DMS114 treated with DMSO at 0.1 percent for 48 hours (cell line): ENCODE data around the gene PCDHB8.
"Not testable (repeated sequence)": the region's sequence is repeated elsewhere in the genome, so short reads cannot be mapped to it uniquely, and the experiment has no call there.

Experiments used
- DNase-seq: peaks from one replicate; lab custom pipeline; 2025; ENCODE audit not compliant: unreplicated experiment; lab: John Stamatoyannopoulos, UW

The PCDHB8 gene

DNA sequence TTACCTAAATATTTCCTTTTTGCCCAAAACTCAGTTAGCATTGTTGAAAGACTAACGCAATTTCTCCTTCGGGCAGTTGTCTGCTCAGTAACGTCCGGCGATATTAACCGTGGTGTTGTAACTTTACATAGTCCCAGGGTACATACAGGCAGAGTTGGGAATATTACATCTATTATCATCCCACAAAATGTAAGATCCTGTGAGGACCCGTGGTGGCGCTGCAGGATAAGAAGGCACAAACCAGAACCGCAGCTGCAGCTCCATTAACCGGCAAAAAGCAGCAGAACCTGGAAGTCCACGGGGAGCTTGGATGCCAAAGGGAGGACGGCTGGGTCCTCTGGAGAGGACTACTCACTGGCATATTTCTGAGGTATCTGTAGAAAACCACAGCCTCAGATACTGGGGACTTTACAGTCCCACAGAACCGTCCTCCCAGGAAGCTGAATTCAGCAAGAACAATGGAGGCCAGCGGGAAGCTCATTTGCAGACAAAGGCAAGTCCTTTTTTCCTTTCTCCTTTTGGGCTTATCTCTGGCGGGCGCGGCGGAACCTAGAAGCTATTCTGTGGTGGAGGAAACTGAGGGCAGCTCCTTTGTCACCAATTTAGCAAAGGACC is at the start of gene PCDHB8:
TSS of gene PCDHB8 (plus strand) at position 214 of the 615 bp plus-strand sequence. CDS start at position 459, 245 bp downstream.
- DNase-seq, result peak; percentile 79

GRCh38 chr5:141135030-141135717 is 42.4 kb upstream of the PCDHB8 start, which contains the start of gene PCDHB5:
Gene PCDHB5, plus strand, starts transcription at chr5:141135206. Its CDS starts 229 bp downstream, at chr5:141135435.
- DNase-seq, result peak; percentile 28

DNA sequence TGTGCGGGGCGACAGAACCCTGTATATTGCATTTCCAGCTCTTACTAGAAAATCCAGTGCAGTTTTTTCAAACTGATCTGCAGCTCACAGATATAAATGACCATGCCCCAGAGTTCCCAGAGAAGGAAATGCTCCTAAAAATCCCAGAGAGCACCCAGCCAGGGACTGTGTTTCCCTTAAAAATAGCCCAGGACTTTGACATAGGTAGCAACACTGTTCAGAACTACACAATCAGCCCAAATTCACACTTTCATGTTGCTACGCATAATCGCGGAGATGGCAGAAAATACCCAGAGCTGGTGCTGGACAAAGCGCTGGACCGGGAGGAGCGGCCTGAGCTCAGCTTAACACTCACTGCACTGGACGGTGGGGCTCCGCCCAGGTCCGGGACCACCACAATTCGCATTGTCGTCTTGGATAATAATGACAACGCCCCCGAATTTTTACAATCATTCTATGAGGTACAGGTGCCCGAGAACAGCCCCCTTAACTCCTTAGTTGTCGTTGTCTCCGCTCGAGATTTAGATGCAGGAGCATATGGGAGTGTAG is 41.8 kb upstream of the PCDHB8 start:
- DNase-seq, result no peak

DNA sequence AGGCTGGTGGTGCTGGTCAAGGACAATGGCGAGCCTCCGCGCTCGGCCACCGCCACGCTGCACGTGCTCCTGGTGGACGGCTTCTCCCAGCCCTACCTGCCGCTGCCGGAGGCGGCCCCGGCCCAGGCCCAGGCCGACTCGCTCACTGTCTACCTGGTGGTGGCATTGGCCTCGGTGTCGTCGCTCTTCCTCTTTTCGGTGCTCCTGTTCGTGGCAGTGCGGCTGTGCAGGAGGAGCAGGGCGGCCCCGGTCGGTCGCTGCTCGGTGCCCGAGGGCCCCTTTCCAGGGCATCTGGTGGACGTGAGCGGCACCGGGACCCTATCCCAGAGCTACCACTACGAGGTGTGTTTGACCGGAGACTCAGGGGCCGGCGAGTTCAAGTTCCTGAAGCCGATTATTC is 40.2 kb upstream of the PCDHB8 start:
- DNase-seq, result not testable (repeated sequence)

DNA sequence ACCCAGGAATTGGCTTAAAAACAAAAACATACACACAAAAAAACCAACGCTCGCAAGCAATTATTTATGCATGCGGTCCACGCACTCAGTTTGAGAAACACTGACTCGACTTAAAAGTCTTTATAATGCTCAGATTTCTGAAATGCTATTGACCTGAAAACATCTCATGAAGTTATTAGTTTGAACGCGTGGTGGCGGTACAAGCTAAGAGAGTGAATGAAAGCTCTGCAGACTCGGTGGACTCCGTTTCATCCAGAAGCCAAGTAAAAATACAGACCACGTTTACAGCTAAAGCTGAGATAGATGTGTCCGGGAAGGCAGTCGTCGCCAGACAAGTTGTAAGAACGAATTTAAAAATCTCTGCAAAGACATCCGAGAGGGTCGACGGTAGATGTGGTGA is 27.8 kb upstream of the PCDHB8 start, which contains the start of gene PCDHB6:
TSS of gene PCDHB6 (plus strand) at position 246 of the 400 bp plus-strand sequence. CDS start 201 bp downstream, outside the sequence.
- DNase-seq, result peak; percentile 16

GRCh38 chr5:141150224-141150992 is 27.2 kb upstream of the PCDHB8 start:
- DNase-seq, result no peak

GRCh38 chr5:141150993-141151325 is 26.6 kb upstream of the PCDHB8 start:
- DNase-seq, result no peak

- not testable (repeated sequence) for DNase-seq
Observed at GRCh38 chr5:141151632-141152031, 26.0 kb upstream of the PCDHB8 start.

- not testable (repeated sequence) for DNase-seq
Observed at GRCh38 chr5:141152096-141152495, 25.5 kb upstream of the PCDHB8 start.

DNA sequence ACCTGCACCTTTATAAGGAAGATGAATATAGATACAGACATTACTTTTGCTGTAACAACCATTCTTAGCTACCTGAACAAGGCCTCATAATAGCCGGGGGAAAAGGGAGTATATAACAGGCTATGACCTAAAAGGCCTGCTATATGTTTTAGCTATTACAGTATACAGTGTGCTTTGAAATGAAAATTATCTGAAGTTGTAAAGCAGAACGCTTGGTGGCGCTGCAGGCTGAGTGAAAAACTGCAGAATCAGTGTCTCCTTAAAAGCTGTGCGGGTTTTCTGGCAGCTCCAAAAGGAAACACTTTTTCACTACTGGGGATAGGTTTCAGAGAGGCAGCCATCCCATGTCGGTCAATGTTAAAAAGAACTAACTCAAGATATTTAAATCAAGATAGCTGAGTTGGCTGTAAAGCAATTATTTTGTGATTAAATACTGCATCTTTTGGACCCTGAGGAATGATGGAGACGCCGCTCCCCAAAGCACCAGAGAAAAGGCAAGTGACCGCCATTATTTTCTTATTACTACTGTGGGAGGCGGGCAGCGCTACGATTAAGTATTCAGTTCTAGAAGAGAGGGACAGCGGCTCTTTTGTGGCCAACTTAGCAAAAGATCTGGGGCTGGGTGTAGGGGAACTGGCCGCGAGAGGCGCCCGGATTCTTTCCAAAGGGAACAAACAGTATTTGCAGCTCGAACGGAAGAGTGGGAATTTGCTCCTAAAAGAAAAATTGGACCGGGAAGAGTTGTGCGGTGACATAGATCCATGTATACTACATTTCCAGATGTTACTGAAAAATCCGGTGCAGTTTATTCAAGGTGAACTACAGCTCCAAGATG is 21.8 kb upstream of the PCDHB8 start:
- no peak for DNase-seq

DNA sequence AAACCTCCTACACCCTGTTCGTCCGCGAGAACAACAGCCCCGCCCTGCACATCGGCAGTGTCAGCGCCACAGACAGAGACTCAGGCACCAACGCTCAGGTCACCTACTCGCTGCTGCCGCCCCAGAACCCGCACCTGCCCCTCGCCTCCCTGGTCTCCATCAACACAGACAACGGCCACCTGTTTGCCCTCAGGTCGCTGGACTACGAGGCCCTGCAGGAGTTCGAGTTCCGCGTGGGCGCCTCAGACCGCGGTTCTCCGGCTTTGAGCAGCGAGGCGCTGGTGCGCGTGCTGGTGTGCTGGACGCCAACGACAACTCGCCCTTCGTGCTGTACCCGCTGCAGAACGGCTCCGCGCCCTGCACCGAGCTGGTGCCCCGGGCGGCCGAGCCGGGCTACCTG is 20.2 kb upstream of the PCDHB8 start:
- not testable (repeated sequence) for DNase-seq

DNA sequence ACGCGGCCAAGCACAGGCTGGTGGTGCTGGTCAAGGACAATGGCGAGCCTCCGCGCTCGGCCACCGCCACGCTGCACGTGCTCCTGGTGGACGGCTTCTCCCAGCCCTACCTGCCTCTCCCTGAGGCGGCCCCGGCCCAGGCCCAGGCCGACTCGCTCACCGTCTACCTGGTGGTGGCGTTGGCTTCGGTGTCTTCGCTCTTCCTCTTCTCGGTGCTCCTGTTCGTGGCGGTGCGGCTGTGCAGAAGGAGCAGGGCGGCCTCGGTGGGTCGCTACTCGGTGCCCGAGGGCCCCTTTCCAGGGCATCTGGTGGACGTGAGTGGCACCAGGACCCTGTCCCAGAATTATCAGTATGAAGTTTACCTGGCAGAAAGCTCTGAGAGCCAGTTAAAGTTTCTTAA is 19.7 kb upstream of the PCDHB8 start:
- not testable (repeated sequence) for DNase-seq

GRCh38 chr5:141172381-141173204 is 5.0 kb upstream of the PCDHB8 start, which contains the start of gene PCDHB7:
Gene PCDHB7, plus strand, starts transcription at chr5:141172644. Its CDS starts 192 bp downstream, at chr5:141172836.
- no peak for DNase-seq

- DNase-seq, result not testable (repeated sequence)
Observed at GRCh38 chr5:141174291-141175104, 3.1 kb upstream of the PCDHB8 start.

DNA sequence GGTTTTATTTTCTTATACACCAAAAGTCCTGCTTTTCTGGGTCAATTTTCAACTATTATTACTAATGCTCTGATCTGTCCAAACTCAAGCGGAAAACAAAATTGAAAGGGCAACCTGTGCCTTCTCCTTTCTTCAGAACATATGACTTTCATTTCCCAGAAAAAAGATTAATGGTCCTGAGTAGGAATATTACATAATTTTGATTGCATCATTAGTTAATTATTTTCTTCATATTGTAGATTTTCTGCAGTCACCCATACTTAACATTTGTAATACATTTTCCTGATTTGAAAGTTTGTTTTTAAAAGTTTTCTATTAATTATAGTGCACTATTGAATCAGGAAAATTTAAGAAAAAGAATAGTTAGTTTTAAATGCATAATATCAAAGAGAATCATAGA is 1.7 kb upstream of the PCDHB8 start:
- DNase-seq, result no peak

DNA sequence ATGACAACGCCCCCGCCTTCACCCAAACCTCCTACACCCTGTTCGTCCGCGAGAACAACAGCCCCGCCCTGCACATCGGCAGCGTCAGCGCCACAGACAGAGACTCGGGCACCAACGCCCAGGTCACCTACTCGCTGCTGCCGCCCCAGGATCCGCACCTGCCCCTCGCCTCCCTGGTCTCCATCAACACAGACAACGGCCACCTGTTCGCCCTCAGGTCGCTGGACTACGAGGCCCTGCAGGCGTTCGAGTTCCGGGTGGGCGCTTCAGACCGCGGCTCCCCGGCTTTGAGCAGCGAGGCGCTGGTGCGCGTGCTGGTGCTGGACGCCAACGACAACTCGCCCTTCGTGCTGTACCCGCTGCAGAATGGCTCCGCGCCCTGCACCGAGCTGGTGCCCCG is 1.8 kb downstream of the PCDHB8 start:
- DNase-seq, result not testable (repeated sequence)

- DNase-seq, result not testable (repeated sequence)
Observed at GRCh38 chr5:141179876-141180275, 2.3 kb downstream of the PCDHB8 start.

- DNase-seq, result no peak
Observed at GRCh38 chr5:141180313-141180712, 2.7 kb downstream of the PCDHB8 start.

GRCh38 chr5:141182248-141182647 is 4.7 kb downstream of the PCDHB8 start, which contains the start of gene PCDHB16:
Gene PCDHB16, plus strand, starts transcription at chr5:141182387. Its CDS starts 173 bp downstream, at chr5:141182560.
- DNase-seq, result peak; percentile 34
